NOMO-1 (cell line): ENCODE measurements around the gene NSL1.
A peak's percentile ranks its signal among the peaks of the same experiment; 100 is the strongest.
"Not testable (repeated sequence)": the region's sequence is repeated elsewhere in the genome, so short reads cannot be mapped to it uniquely, and the experiment has no call there.

Experiments
- DNase-seq, 2 experiments: peaks; one replicate each; lab custom pipeline; 2025; ENCODE audit not compliant: unreplicated experiment in 2 of 2; lab: John Stamatoyannopoulos, UW

Gene NSL1

GRCh38 chr1:212752252-212752933 is 39.2 kb downstream of the NSL1 start:
- DNase-seq = peak; percentile 21 to 86

GRCh38 chr1:212749821-212750535 is 41.6 kb downstream of the NSL1 start:
- DNase-seq = peak; percentile 4 to 21

DNA sequence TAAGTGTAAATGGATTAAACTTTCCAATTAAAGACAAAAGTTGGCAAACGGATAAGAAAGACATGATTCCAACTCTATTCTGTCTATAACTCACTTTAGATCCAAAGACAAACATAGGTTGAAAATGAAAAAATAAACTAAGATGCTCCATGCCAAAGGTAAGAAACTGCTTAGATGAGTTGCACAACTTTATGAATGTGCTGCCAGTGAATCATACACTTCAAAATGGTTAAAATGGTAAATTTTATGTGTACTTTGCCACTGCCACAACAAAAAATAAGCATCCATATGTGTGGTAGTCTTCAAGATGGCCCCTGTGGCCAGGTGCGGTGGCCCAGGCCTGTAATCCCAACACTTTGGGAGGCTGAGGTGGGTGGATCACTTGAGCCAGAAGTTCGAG is 45.0 kb downstream of the NSL1 start:
- DNase-seq = no peak

DNA sequence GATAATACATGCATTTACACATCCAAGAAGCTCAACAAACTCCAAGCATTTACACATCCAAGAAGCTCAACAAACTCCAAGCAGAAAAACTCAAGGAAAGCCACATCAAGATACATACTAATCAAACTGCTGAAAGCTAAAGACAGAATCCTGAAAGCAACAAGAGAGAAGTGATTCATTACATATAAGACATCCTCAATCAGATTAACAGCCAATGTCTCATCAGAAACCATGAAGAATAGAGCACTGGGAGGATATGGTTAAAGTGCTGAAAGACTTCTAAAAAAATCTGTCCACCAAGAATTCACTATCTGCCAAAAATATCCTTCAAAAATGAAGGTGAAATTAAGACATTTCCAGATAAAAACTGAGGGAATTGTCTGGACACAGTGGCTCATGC is 46.3 kb downstream of the NSL1 start:
- DNase-seq = no peak

- DNase-seq = no peak
Observed at GRCh38 chr1:212743901-212744475, 47.6 kb downstream of the NSL1 start.

GRCh38 chr1:212738330-212738729 is 53.2 kb downstream of the NSL1 start:
- DNase-seq = no peak

GRCh38 chr1:212737559-212737958 is 54.0 kb downstream of the NSL1 start:
- no peak for DNase-seq

DNA sequence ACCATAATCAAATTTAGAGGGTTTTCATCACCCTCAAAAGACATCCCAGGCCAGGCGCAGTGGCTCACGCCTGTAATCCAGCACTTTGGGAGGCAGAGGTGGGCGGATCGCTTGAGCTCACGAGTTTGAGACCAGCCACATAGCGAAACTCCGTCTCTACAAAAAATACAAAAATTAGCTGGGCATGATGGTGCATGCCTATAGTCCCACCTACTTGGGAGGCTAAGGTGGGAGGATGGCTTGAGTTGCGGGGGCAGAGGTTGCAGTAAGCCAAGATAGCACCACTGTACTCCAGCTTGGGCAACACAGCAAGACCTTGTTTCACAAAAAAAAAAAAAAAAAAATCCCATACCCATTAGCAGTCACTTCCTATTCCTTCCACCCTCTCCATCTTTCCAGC is 58.5 kb downstream of the NSL1 start:
- DNase-seq = no peak

DNA sequence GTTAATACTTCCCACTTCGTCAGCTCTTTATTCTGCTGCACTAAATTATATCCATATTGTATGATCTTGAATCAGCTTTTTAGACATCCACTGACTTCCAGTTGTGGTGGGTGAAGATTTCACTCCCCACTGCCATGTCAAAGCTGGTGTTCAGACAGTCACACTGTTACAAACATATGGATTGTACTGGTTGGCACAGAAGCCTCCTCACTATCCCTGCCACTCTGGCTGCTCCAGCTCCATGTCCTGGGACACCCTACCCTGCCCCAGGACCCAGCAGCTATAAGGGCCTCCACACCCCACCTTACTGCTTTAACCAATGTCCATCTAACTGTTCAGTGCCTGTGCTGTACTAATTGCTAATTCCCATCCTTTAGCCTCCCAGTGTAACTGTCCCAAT is 59.9 kb downstream of the NSL1 start:
- DNase-seq = no peak

DNA sequence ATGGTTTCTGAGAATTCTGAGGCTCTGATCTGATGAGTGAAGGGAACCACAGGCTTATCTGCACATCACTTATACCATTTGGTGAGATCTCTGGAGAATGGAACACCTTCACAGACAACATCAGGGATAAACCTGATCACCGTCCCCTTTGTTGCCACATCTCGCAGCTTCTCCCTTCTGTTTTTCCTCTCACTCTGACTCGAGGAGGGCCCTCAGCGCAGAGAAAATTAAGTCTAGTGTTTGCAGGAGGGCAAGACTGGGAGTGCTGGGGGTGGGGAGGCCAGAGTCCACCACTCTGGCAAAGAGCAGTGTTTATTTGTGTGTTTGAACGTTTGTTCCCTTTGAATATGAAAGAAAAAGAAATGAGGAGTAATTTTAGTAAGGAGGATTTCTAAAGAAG is 63.0 kb downstream of the NSL1 start:
- DNase-seq = no peak

GRCh38 chr1:212727386-212728181 is 64.0 kb downstream of the NSL1 start:
- peak in 1 of 2 experiments; percentile 24 for DNase-seq

GRCh38 chr1:212724679-212725078 is 66.9 kb downstream of the NSL1 start:
- not testable (repeated sequence) for DNase-seq

GRCh38 chr1:212722270-212722957 is 69.2 kb downstream of the NSL1 start:
- DNase-seq = peak in 1 of 2 experiments; percentile 39

GRCh38 chr1:212721388-212722247 is 70.0 kb downstream of the NSL1 start:
- DNase-seq = peak in 1 of 2 experiments; percentile 10

DNA sequence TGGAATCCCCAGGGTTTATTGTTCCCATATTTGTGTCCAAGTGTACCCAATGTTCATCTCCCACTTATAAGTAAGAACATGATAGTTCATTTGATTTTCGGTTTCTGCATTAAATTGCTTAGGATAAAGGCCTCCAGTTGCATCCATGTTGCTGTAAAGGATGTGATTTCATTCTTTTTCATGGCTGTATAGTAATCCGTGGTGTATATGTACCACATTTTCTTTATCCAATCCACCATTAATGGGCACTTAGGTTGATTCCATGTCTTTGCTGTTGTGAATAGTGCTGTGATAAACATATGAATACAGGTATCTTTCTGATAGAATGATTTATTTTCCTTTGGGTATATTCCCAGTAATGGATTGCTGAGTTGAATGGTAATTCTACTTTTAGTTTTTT is 71.9 kb downstream of the NSL1 start:
- DNase-seq = no peak

DNA sequence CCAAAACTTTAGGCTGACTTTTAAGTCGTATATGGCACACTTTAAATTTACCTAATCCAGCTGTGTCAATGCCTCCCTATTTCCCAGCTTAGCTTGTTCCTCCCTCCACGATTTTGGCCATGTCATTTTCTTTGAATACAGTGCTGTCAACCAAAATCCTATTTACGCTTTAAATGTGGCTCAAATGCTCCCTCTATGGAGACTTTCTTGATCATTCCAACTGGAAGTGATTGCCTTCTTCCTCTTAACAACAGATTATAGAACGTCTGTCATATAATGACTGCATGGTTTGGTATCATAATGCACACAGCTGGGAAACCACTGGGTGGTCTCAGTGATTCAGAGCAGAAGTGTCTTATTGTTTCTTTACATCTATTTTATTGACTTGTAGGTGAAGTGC is 73.1 kb downstream of the NSL1 start:
- no peak for DNase-seq

DNA sequence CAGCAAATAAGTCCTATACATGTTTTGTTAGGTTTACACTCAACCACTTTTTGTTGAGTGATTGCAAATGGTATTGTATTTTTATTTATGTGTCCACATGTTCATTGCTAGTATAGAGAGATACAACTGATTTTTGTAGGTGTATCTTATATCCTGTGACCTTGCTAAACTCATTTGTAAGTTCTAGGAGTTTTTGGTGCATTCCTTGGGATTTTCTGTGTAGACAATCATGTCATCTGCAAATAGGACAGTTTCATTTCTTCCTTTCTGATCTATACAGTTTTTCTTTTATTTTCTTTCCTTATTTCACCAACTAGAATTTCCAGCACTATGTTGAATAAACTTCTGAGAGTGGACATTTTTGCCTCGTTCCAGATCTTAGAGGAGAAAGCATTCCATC is 75.4 kb downstream of the NSL1 start:
- DNase-seq = no peak

DNA sequence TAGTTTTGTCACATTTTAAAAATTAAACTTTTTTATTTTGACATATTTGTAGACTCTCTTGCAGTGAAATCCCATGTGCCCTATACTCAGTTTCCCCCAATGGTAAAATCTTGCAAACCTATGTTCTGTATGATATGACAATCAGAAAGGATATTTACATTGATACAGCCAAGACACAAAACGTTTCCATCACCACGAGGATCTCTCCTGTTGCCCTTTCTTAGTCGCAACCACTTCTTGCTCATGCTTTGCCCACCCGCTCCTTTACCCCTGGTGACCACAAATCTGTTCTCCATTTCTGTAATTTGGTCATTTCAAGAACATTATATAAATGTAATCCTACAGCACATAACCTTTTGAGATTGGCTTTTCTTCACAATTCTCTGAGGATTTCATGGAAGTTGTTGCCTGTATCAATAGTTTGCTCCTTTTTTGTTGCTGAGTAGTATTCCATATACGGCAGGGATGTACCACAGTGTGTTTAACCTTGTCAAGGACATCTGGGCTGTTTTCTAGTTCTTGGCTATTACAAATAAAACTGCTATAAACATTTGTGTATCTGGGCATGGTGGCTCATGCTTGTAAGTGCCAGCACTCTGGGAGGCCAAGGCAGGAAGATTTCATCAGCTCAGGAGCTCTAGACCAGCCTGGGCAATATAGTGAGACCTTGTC is 78.0 kb downstream of the NSL1 start:
- DNase-seq = no peak
